Tibial nerve (tissue), 3 donors: ENCODE measurements around the gene ARMH2.

Experiments
- POLR2A ChIP-seq, 2 donors: fragments of 450-650 bp; IDR thresholded peaks; one replicate each; pipeline ENCODE4 v1.6.1; 2017; ENCODE audit warnings: antibody characterized with exemption in 2 of 2, mild to moderate bottlenecking in 2 of 2, moderate library complexity in 2 of 2
- TF ChIP-seq, protein P1 (sequence below), 5 experiments: fragments of 200-600 bp in 3 of 5; fragments of 450-650 bp in 2 of 5; sonication (generic) in 3 of 5; IDR thresholded peaks; one replicate each; pipeline ENCODE4 v1.5.1; 2016 to 2019; ENCODE audit warnings: antibody characterized with exemption in 5 of 5, mild to moderate bottlenecking in 3 of 5, moderate library complexity in 2 of 5

GRCh38 chr6:24825130-24825630 lies 26.5 kb upstream of the ARMH2 start:
- TF ChIP-seq, protein P1, sequence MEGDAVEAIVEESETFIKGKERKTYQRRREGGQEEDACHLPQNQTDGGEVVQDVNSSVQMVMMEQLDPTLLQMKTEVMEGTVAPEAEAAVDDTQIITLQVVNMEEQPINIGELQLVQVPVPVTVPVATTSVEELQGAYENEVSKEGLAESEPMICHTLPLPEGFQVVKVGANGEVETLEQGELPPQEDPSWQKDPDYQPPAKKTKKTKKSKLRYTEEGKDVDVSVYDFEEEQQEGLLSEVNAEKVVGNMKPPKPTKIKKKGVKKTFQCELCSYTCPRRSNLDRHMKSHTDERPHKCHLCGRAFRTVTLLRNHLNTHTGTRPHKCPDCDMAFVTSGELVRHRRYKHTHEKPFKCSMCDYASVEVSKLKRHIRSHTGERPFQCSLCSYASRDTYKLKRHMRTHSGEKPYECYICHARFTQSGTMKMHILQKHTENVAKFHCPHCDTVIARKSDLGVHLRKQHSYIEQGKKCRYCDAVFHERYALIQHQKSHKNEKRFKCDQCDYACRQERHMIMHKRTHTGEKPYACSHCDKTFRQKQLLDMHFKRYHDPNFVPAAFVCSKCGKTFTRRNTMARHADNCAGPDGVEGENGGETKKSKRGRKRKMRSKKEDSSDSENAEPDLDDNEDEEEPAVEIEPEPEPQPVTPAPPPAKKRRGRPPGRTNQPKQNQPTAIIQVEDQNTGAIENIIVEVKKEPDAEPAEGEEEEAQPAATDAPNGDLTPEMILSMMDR (IDR thresholded peaks at IDR 0.05), result no peak
- no peak for TF ChIP-seq POLR2A (IDR thresholded peaks at IDR 0.05)
